LNCAP (cell line): ENCODE measurements around the gene KCNMB1.

Experiments used
- CTCF ChIP-seq: fragments of 450-650 bp; IDR thresholded peaks from 2 replicates; pipeline ENCODE4 v1.5.1; 2017; ENCODE audit warnings: mild to moderate bottlenecking

The KCNMB1 gene

GRCh38 chr5:170430866-170431437 is 41.8 kb upstream of the KCNMB1 start:
- no peak for TF ChIP-seq CTCF

GRCh38 chr5:170430256-170430655 is 41.1 kb upstream of the KCNMB1 start:
- no peak for TF ChIP-seq CTCF

GRCh38 chr5:170429014-170429413 is 39.8 kb upstream of the KCNMB1 start:
- no peak; the same call in 1 of the 2 replicates for TF ChIP-seq CTCF

GRCh38 chr5:170427672-170428236 is 38.6 kb upstream of the KCNMB1 start:
- TF ChIP-seq CTCF = no peak

- TF ChIP-seq CTCF = no peak
These were observed 37.6 kb upstream of the KCNMB1 start for GRCh38 chr5:170426786-170427185.

GRCh38 chr5:170426149-170426767 is 37.1 kb upstream of the KCNMB1 start:
- no peak; the same call in 1 of the 2 replicates for TF ChIP-seq CTCF

GRCh38 chr5:170425731-170426130 is 36.6 kb upstream of the KCNMB1 start:
- TF ChIP-seq CTCF = no peak
